CD4-positive, alpha-beta T cell treated with Interleukin-21 for 1 hour (primary cell): Measurements from ENCODE around the gene MTG1.

Source experiments
- DNase-seq: peaks from one replicate; pipeline ENCODE4 v3.0.0-alpha.2; 2020

MTG1 gene

DNA sequence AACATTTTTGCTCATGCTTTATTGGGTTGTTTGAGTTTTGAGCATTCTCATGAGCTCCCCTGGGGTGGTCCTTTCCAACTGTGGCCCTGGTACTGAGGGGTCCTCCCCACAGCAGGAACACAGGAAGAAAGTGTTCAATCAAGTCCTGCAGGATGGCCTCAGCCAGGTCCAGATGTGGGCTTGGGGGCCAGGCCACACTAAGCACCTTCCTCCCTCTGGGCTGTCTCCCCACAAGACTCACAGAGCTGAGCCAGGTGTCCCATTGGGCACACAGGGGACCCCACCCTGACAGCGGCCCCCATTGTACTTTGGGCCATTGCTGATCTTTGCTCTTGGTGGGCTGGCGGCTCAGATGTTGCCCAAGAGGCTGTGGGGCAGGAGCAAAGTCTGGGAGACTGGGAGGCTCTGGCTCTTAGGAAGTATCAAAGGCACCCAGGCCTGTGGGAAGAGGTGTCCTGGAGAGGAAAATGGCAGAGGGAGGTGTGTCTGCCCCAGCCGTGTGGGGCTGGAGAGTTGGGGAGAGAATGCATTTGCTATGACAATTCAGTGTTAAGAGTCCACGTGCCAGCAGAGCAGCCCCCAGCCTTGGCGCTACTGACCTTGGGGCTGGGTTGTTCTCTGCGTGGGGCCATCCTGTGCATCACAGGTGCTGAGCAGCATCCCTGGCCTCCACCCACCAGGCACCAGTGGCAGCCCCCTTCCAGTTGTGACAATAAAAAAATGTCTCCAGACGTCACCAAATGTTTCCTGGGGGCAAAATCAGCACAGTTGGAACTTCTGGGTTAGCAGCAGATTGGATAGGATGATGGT is 77.5 kb downstream of the MTG1 start:
- no peak for DNase-seq
